Measurements from ENCODE around the gene SURF6. TPM values are rescaled to one million over a fixed set of nuclear protein-coding genes. Genes with fewer than 3 reads are reported as not detected.
"Not testable (repeated sequence)": the region's sequence is repeated elsewhere in the genome, so short reads cannot be mapped to it uniquely, and the experiment has no call there.

The SURF6 gene
- total and polyA plus RNA-seq, 8 donors, result 5.8 to 19.8 (median 9.8) TPM

DNA sequence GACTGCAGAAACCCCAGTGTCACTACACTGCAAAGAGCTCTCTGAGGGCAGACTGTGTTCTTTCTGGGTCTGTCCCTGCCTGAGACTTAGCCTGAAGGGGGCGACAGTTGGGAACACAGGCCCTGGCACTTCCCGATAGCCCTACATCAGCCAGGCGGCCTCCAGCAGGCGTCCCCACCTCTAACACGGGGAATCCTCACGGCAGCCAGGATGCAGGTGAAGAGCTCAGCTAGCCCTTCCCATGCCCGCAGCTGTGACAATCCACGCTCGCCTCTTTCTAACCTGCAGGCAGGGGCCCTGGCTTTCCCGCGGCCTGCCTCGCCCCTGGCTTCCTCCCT is 6.0 kb upstream of the SURF6 start:
- intact Hi-C loops (cut with DNase I), result no loop called here
- 84 to 90% methylated on average over 12 of the region's 12 CpGs for WGBS, 2 donors
- TF ChIP-seq, protein P1, sequence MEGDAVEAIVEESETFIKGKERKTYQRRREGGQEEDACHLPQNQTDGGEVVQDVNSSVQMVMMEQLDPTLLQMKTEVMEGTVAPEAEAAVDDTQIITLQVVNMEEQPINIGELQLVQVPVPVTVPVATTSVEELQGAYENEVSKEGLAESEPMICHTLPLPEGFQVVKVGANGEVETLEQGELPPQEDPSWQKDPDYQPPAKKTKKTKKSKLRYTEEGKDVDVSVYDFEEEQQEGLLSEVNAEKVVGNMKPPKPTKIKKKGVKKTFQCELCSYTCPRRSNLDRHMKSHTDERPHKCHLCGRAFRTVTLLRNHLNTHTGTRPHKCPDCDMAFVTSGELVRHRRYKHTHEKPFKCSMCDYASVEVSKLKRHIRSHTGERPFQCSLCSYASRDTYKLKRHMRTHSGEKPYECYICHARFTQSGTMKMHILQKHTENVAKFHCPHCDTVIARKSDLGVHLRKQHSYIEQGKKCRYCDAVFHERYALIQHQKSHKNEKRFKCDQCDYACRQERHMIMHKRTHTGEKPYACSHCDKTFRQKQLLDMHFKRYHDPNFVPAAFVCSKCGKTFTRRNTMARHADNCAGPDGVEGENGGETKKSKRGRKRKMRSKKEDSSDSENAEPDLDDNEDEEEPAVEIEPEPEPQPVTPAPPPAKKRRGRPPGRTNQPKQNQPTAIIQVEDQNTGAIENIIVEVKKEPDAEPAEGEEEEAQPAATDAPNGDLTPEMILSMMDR (IDR thresholded peaks at IDR 0.05), result no peak

DNA sequence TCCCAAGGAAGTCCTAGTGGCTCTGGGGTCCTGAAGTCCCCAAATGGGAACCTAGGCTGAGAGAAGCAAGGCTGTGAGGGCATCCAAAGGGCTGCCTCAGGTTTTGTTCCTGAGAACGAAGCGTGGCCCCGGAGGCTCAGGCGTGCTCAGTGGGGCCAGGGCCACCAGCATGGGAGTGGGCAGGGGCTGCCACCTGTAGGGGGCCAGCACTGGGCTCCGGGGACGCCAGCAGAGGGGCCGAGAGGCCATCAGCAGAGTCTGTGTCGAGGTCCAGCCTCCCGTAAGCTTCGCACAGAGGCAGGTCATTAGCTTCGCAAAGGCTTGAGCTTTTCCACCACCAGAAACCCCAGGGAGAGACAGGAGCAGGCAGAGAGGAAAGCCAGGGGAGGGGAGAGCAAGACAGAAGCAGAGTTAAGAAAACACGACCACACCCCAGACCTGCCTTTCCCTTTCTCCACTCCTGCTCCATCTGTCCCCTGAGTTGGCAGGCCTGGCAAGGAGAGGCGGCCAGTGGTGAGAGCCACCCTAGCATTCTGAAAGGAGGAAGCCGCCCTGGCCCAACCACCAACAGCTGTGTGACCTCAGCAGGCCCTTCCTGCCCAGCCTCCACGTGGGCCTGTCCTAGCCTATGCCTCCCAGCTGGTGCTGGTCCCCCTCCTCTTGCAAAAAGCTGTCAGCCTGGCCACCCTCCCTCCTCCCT is 5.5 kb upstream of the SURF6 start:
- TF ChIP-seq, protein P1 (IDR thresholded peaks at IDR 0.05), result no peak
- no peak overlapping the region for H3K27ac ChIP-seq
- H3K27me3 ChIP-seq, result no peaks in the 10 kb centered on the region
- FAIRE-seq (no peak), DNase-seq (peak in 3 of 6 donors; percentile 12 to 59 (median 51)), ATAC-seq (peak in 3 of 4 donors; percentile 27 to 73 (median 48))
- intact Hi-C loops (cut with DNase I), result no loop called here
- 87 to 94% methylated on average over 15 of the region's 15 CpGs for WGBS, 2 donors
- H3K4me1 ChIP-seq, result peaks cover 0 to 2% (median under 1%) of the 10 kb centered on the region in 3 donors
- no peak overlapping the region for H3K4me3 ChIP-seq
- peaks cover 0 to 35% (median 9%) of the 10 kb centered on the region in 3 donors for H3K36me3 ChIP-seq
- H3K9me3 ChIP-seq, result no peaks in the 10 kb centered on the region

More for the DNA sequence above, 6.0 kb upstream of the SURF6 start:
- DNase-seq (peak in 1 of 6 donors; percentile 58), FAIRE-seq (no peak), ATAC-seq (no peak)
- Histone ChIP-seq H3K4me3 (no peak overlapping the region), H3K36me3 (peaks cover 0 to 35% (median 9%) of the 10 kb centered on the region in 3 donors), H3K27ac (no peak overlapping the region), H3K4me1 (peaks cover 0 to 6% (median 5%) of the 10 kb centered on the region in 3 donors), H3K9me3 (no peaks in the 10 kb centered on the region), H3K27me3 (no peaks in the 10 kb centered on the region)

DNA sequence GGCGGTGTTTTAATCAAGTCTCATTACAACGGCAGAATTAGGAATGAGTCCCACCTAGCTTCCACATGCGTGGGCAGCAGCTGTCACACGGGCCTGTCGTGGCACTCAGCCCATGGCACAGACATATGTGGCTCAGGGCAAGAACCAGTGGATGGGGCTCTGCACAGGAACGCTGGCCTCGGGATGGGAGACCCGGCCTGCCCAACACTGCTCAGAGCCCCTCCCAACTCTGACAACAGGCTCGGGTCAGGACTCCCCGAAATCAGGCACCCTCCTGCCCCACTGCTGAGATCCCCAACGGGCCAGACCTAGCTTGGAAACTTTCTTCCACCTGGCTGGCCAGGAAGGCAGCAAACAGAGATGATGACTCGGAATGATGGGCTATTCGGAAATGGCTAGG is 4.9 kb upstream of the SURF6 start:
- Histone ChIP-seq H3K27me3 (no peaks in the 10 kb centered on the region), H3K4me1 (no peaks in the 10 kb centered on the region), H3K4me3 (no peak overlapping the region), H3K36me3 (peaks cover 0 to 35% (median 9%) of the 10 kb centered on the region in 3 donors), H3K9me3 (no peaks in the 10 kb centered on the region), H3K27ac (no peak overlapping the region)
- intact Hi-C loops (cut with DNase I), result no loop called here
- no peak for FAIRE-seq
- 88 to 91% methylated on average over 13 of the region's 13 CpGs for WGBS, 2 donors
- TF ChIP-seq, protein P1 (IDR thresholded peaks at IDR 0.05), result no peak
- DNase-seq, result peak in 2 of 6 donors; percentile 10 to 56
- no peak for ATAC-seq

DNA sequence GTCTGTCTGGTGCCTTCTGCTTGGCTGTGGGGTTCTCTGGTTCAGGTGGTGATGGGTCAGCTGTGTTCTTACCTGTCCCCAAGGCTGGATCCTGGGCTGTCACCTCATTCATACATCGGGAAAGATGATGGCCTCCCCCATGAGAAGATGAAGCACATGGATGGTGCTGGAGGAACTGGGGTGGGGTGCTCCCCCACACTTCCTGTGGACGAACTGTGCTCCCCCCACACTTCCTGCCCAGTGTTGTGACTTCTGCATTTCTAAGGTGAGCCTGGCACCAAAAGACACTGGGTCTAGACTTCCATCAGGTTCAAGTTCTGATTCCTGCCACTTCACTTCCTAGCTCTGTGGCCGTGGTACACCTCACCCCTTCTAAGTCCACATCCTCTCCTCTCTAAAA is 4.3 kb upstream of the SURF6 start:
- H3K27me3 ChIP-seq, result no peaks in the 10 kb centered on the region
- H3K4me3 ChIP-seq, result no peak overlapping the region
- H3K36me3 ChIP-seq, result peaks cover 0 to 35% (median 9%) of the 10 kb centered on the region in 3 donors
- 76 to 86% methylated on average over 3 of the region's 3 CpGs for WGBS, 2 donors
- no peak overlapping the region for H3K27ac ChIP-seq
- DNase-seq (peak in 1 of 6 donors; percentile 19), FAIRE-seq (no peak), ATAC-seq (no peak)
- H3K4me1 ChIP-seq, result no peaks in the 10 kb centered on the region
- H3K9me3 ChIP-seq, result no peaks in the 10 kb centered on the region
- TF ChIP-seq, protein P1 (IDR thresholded peaks at IDR 0.05), result no peak
- intact Hi-C loops (cut with DNase I), result no loop called here

DNA sequence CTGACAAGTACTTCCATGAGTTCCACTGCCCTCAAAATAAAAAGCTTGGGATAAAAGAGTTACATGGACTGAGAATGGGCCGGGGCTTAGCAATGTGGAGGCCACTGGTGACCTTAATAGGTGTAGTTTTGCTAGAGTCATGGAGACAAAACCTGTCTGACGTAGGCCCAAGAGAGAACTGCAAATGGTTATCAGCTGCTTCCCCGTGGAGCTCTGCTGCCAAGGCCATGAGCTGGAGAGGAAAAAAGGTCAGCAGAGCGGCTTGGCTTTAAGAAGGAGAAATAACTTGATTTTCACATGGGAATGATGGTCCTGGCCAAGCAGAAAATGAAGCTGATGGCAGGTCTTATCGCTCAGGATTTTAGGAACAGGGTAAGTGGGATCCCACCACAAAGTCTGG is 3.7 kb upstream of the SURF6 start:
- DNase-seq (peak in 1 of 6 donors; percentile 2), ATAC-seq (no peak), FAIRE-seq (no peak)
- Histone ChIP-seq H3K4me1 (peaks cover 5 to 6% (median 6%) of the 10 kb centered on the region in 3 donors), H3K27me3 (no peaks in the 10 kb centered on the region), H3K27ac (no peak overlapping the region), H3K4me3 (no peak overlapping the region), H3K36me3 (peaks cover 0 to 35% (median 9%) of the 10 kb centered on the region in 3 donors), H3K9me3 (no peaks in the 10 kb centered on the region)
- intact Hi-C loops (cut with DNase I), result loop anchor here in 1 of 3 donors (10.0 kb wide), 1 partner anchor 155 kb away; no protein-coding TSS in a partner anchor
- TF ChIP-seq, protein P1 (IDR thresholded peaks at IDR 0.05), result no peak
- WGBS, 2 donors, result 62 to 63% methylated on average over 5 of the region's 5 CpGs

DNA sequence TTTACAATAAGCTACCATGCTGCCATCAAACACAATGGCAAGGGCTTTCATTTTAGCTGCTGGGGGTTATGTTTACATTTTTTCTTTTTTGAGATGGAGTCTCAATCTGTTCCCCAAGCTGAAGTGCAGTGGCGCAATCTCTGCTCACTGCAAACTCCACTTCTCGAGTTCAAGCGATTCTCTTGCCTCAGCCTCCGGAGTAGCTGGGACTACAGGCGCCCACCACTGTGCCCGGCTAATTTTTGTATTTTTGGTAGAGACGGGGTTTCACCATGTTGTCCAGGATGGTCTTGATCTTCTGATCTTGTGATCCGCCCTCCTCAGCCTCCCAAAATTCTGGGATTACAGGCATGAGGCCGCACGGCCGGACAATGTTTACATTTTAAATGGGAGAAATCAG is 1.1 kb downstream of the SURF6 start:
- not testable (repeated sequence) for H3K27ac ChIP-seq, ATAC-seq, H3K4me1 ChIP-seq, H3K27me3 ChIP-seq, FAIRE-seq, H3K9me3 ChIP-seq
- peaks cover 0 to 33% (median 12%) of the 10 kb centered on the region in 3 donors for H3K36me3 ChIP-seq
- DNase-seq, result peak in 4 of 6 donors; percentile 4 to 19 (median 9)
- peak overlapping the region; percentile 63 to 85 (median 81) for H3K4me3 ChIP-seq
- 62 to 67% methylated on average over 11 of the region's 11 CpGs for WGBS, 2 donors
- intact Hi-C loops (cut with DNase I), result loop anchor here in 2 of 3 donors (5.0 to 10.0 kb wide), 2 partner anchors 148 to 150 kb away; no protein-coding TSS in a partner anchor

Measured in pancreas (tissue), 10 donors.